NCI-H146 treated with DMSO at 0.1 percent for 48 hours (cell line): ENCODE data around the gene SYF2.
"Not testable (repeated sequence)": the region's sequence is repeated elsewhere in the genome, so short reads cannot be mapped to it uniquely, and the experiment has no call there.

Experiments
- DNase-seq: peaks from one replicate; lab custom pipeline; 2025; ENCODE audit not compliant: unreplicated experiment; lab: John Stamatoyannopoulos, UW

The SYF2 gene

DNA sequence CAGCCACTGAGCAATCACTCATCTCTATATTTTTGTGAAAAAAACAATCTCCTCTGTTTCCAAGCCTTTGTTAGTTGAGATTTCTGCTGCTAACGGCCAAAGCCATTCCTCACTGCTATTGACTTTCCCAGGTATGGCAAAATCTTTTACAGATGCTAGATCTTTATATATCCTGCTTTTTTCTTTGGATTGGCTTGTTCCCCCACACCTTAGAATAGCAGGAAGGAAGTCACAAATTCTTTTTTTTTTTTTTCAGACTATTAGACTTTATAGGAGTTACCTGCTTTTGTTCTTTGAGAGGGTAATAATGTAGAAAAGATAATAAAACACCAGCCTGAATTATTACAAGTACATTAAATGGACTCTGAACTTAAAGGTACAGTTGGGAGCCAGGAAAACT, 24.2 kb downstream of the SYF2 start:
- no peak for DNase-seq

DNA sequence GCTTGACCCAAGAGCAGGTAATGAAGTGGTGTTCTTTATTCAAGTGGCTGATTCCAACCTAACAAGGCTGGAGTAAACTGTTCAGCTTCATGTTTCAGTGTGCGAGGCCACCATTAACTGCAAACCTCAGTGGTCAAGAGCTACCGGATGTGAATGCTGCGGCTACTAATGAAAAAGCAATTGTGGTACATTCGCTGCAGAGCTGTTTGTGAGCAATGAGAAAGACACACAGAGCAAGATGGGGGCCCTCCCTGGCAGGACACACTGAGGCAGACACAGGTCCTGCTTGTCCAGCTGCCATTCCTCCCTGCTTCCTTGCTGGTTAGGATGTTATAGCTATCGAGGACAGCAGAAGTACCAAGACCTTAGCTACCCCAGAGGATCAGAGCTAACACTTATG, 26.1 kb downstream of the SYF2 start:
- DNase-seq, result no peak

- DNase-seq, result no peak
Observed at GRCh38 chr1:25205786-25206185, 26.5 kb downstream of the SYF2 start.

GRCh38 chr1:25204797-25205480, 27.4 kb downstream of the SYF2 start:
- peak; percentile 9 for DNase-seq

GRCh38 chr1:25201006-25201405, 31.3 kb downstream of the SYF2 start:
- no peak for DNase-seq

DNA sequence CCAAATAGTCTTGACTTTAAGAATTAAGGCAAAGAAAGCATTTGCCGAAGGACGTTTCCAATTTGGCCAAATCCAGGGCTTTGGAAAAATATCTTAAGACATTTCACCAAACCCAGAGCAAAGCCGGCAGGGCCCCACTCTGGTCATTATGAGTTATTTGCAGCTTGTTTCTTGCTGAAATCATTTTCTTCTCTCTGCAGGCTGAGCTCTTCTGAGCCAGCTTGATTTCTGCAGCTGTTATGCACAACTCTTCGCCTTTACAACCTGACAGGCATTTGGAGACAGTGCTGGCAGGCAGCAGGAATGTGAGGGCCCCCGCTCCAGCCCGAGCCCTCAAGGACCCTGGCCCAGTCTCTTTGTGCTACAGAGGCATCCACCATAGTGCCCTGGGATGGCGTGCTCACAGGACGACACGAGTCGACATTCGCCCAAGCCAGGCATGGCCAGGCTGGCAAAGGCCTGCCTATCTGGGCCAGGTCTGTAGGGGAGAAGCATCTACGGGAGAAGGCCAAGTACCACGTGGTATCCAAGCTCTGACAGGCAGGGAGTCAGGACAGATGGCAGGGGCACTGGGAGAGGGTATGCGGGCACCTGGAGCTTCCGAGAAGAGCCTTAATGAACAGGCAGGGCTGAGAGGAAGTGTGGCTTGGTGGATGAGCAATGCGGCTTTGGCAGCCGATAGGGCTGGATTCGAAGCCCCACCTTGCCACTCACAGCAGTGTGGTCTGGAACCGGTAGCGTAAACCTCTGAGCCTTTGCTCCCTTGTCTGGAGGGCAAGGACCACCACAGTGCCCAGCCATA, 32.3 kb downstream of the SYF2 start:
- DNase-seq, result no peak

GRCh38 chr1:25198663-25199252, 33.5 kb downstream of the SYF2 start:
- no peak for DNase-seq

DNA sequence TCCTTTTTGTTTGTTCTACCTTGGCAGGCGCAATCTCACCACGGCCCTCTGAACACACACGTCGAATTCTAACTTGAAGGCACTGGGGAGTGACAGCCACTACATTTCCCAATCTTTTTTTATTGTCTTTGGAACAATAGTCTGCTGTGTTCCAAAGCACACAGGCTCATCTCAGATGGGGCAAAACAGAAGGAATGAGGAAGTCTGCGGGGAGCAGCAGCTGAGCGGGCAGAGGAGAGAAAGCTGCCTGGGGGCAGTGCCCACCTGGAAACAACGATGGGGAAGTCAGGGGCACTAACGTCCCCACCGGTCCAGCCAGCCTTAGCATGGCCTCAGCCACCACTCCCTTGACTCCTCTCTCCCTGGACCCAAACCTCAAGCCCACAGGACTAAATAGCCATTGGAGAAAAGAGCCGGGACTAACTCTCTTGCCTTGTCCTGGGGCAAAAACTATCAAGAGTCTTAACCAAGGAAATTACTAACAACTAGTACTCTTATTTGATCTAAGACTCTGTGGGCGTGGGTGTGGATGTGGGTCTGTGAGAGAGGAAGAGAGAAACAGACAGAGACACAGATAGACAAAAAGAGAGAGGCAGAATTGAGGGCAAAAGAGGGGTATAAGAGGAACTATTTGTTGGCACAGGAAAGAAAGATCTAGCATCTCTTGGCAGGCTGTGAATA, 34.2 kb downstream of the SYF2 start:
- no peak for DNase-seq

- no peak for DNase-seq
Observed at GRCh38 chr1:25197235-25197975, 34.9 kb downstream of the SYF2 start.

DNA sequence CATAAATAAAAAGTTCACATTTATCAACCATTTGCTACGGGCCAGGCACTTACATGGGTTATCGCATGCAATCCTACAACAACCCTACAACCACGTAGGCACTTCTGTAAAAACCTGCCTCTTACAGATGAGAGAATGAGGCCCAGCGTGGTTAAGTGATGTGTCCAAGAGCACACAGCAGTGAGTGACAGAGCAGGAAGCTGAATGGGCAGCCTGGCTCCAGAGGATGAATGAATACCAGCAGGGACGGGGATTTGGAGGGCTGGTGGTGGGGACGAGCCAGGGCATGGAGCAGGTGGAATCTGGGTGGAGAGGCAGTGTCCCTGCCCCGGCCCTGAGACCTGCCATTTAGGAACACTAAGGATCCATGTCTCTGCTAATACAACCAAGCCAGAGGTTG, 35.5 kb downstream of the SYF2 start:
- DNase-seq, result no peak

- DNase-seq, result no peak
Observed at GRCh38 chr1:25195835-25196234, 36.5 kb downstream of the SYF2 start.

- DNase-seq, result no peak
Observed at GRCh38 chr1:25194572-25195020, 37.7 kb downstream of the SYF2 start.

DNA sequence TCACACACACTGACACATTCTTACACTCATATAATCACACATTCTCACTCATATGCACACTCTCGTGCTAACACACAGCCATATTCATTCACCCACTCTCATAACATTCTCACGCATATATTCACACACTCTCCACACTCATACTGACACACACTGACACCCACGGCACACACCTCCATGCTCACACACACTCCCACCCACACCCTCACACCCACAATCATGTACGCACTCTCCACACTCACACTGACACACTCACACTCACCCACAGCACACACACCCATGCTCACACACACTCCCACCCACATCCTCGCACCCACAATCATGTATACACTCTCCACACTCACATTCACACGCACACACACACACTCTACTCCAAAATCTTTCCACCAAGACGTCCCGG, 38.2 kb downstream of the SYF2 start:
- no peak for DNase-seq

DNA sequence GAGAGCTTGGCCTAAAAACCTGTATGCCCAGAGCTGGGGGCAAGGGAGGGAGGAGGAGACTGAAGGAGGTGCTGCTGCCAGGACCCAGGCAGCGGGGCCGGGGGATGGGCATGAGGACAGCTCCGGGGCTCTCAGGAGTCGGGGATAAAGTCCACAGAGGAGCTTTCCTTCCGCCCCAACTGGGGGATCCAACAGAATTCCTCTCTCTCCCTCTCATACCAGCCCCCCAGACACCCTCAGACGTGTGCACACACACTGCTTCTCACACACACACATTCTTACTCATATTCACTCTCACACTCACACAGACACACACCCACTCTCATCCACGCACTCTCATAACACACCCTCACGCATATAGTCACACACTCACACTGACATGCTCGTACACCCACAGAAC, 39.1 kb downstream of the SYF2 start:
- no peak for DNase-seq

DNA sequence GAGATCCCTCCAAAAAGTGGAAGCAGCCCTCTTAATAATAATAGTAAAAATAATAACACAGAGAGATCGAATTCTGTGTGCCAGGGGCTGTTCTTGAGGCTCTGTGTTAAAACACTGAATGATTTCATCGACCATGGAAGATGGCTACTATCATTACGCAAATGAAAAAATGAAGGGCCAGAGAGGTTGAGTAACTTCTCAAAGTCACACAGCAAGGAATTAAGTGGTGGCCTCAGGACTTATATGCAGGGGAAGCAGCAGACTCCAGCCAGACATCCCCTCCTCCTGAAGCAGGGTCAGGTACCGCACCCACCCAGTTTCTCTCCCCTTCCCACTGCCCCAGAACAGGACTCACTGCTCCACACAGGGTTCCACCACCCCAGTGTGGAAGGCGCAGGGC, 40.1 kb downstream of the SYF2 start:
- no peak for DNase-seq

GRCh38 chr1:25190260-25190659, 42.0 kb downstream of the SYF2 start:
- DNase-seq, result no peak

DNA sequence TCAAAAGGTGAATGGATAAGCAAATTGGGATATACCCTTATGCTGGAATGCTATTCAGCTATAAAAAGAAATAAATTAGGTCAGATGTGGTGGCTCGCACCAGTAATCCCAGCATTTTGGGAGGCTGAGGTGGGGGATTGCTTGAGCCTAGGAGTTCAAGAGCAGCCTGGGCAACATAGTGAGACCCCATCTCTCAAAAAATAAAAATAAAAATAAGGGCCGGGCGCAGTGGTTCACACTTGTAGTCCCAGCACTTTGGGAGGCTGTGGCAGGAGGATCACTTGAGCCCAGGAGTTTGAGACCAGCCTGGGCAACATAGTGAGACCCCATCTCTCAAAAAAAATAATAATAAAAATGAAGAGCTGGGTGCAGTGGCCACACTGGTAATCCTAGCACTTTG, 44.4 kb downstream of the SYF2 start:
- not testable (repeated sequence) for DNase-seq

DNA sequence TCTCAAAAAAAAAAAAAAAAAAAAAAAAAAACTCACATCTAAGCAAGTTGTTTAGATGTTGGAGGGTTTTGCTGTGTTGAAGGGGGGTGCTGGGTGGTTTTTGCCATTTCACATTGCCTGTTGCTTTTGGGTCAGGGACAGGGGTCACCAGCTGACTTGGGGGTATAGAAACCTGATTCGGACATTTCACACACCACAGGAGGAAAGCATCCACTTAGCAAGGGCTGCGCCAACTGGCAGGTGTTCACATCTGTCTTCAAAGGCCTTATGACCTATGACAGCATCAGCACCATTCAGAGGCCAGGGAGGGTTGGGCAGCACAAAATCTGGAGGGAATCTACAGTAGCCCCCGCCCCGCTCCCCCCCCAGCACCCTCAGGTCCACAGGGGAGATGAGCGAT, 45.2 kb downstream of the SYF2 start:
- no peak for DNase-seq

DNA sequence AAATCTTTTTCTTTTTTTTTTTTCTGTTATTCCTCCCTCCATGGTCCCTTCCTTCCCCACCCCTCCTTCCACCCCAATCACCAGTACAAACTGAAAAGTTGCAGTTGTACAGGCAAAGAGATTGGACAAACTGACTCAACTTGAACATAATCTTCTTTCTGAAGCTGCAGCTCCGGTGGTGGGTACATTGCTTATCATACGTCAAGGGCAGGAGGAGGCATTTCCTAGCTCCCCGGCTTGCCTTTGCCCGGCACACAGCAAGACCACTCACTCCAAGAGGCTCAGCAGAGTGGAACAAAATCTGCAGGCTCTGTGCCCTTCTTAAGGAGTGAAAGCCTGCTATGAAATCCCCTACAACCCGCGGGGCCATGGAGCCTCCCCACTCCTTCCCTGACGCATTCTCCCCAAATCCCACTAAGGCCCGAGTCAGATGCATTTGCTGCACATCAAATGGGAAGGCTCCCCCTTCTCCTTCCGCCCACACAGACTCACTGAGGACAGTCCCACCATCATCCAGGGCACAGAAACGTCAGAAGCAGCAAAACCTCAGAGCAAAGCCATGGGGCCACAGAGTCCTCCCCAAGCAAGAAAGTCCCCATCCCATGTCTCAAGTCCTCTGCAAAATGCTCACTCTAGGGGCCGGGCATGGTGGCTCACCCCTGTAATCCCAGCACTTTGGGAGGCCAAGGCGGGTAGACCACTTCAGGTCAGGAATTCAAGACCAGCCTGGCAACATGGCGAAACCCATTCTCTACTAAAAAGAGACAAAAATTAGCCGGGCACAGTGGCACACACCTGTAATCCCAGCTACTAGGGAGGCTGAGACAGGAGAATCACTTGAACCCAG, 45.9 kb downstream of the SYF2 start:
- DNase-seq, result no peak
